IMR-90 (cell line): Measurements from ENCODE around the gene PSPC1.

Source experiments
- BHLHE40 ChIP-seq: fragments of 150-350 bp; IDR thresholded peaks from 2 replicates; pipeline ENCODE4 v1.6.1; 2016; ENCODE audit warnings: mild to moderate bottlenecking, low read depth, low read length
- CEBPB ChIP-seq: IDR thresholded peaks from 2 replicates; pipeline ENCODE4 v1.6.1; 2012; ENCODE audit warnings: low read depth, low read length, improper control_type of control experiment
- CHD1 ChIP-seq: IDR thresholded peaks from 2 replicates; pipeline ENCODE4 v1.6.1; 2012; ENCODE audit warnings: low read depth, low read length, improper control_type of control experiment
- CTCF ChIP-seq: conservative IDR thresholded peaks from 2 replicates; pipeline ENCODE4 v1.5.1; 2012; ENCODE audit warnings: mild to moderate bottlenecking, low read depth, low read length, improper control_type of control experiment
- FOS ChIP-seq: fragments of 150-350 bp; IDR thresholded peaks from 2 replicates; pipeline ENCODE4 v1.6.1; 2016; ENCODE audit warnings: low read depth, low read length
- MAFK ChIP-seq: IDR thresholded peaks from 2 replicates; pipeline ENCODE4 v1.6.1; 2012; ENCODE audit warnings: low read depth, low read length, improper control_type of control experiment
- MAZ ChIP-seq: IDR thresholded peaks from 2 replicates; pipeline ENCODE4 v1.6.1; 2012; ENCODE audit warnings: low read depth, mild to moderate bottlenecking, low read length, improper control_type of control experiment, moderate library complexity, borderline replicate concordance
- POLR2A ChIP-seq: IDR thresholded peaks from 2 replicates; pipeline ENCODE4 v1.6.1; 2012; ENCODE audit warnings: mild to moderate bottlenecking, low read depth, low read length
- RAD21 ChIP-seq: IDR thresholded peaks from 2 replicates; pipeline ENCODE4 v1.6.1; 2012; ENCODE audit warnings: low read length, improper control_type of control experiment
- RCOR1 ChIP-seq: IDR thresholded peaks from 2 replicates; pipeline ENCODE4 v1.6.1; 2012; ENCODE audit warnings: mild to moderate bottlenecking, low read length, improper control_type of control experiment; ENCODE audit not compliant: insufficient replicate concordance
- RFX5 ChIP-seq: IDR thresholded peaks from 2 replicates; pipeline ENCODE4 v1.8.0; 2012; ENCODE audit warnings: low read depth, mild to moderate bottlenecking, low read length, moderate library complexity
- SMC3 ChIP-seq: fragments of 150-350 bp; IDR thresholded peaks from 2 replicates; pipeline ENCODE4 v1.6.1; 2016; ENCODE audit warnings: low read depth, mild to moderate bottlenecking, antibody characterized with exemption, low read length, moderate library complexity
- TF ChIP-seq, protein P1 (sequence below): fragments of 150-350 bp; IDR thresholded peaks from 2 replicates; pipeline ENCODE4 v1.6.1; 2017; ENCODE audit warnings: mild to moderate bottlenecking, antibody characterized with exemption, low read length, low read depth

- TF ChIP-seq CTCF = no peak
- no peak for TF ChIP-seq POLR2A
- TF ChIP-seq SMC3 = no peak
- TF ChIP-seq BHLHE40 = no peak
- TF ChIP-seq, protein P1, sequence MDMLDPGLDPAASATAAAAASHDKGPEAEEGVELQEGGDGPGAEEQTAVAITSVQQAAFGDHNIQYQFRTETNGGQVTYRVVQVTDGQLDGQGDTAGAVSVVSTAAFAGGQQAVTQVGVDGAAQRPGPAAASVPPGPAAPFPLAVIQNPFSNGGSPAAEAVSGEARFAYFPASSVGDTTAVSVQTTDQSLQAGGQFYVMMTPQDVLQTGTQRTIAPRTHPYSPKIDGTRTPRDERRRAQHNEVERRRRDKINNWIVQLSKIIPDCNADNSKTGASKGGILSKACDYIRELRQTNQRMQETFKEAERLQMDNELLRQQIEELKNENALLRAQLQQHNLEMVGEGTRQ = no peak
- TF ChIP-seq RAD21 = no peak
- no peak for TF ChIP-seq CHD1
- TF ChIP-seq MAFK = no peak
- no peak for TF ChIP-seq CEBPB
- TF ChIP-seq MAZ = no peak
- no peak for TF ChIP-seq FOS
- TF ChIP-seq RCOR1 = no peak
- no peak for TF ChIP-seq RFX5
Observed at GRCh38 chr13:19726611-19727010, 56.1 kb downstream of the PSPC1 start.
